Adrenal gland (tissue), 12 donors: ENCODE data around the gene APLF. TPM values are rescaled to one million over a fixed set of nuclear protein-coding genes. Genes with fewer than 3 reads are reported as not detected.

Experiments used
- DNase-seq, 7 donors: peaks; one replicate each; pipeline ENCODE4 v3.0.0-alpha.2; 2019 to 2020
- H3K27ac ChIP-seq, 5 donors: fragments of 200-600 bp; sonication (generic) in 4 of 5; 1 replicate in 3 of 5; 2 replicates in 2 of 5; pipeline versions ENCODE4 v1.5.1 to v1.8.0; 2016 to 2020; ENCODE audit warnings: mild to moderate bottlenecking in 1 of 5
- H3K27me3 ChIP-seq: fragments of 200-600 bp; 2 replicates; pipeline ENCODE4 v1.8.0; 2021
- H3K36me3 ChIP-seq, 2 donors: fragments of 200-600 bp; replicated peaks in 1 of 2; 1 replicate in 1 of 2; 2 replicates in 1 of 2; pipeline versions ENCODE4 v1.5.1 to v1.8.0; 2018 to 2022
- H3K4me1 ChIP-seq, 2 donors: fragments of 200-600 bp; replicated peaks in 1 of 2; 1 replicate in 1 of 2; 2 replicates in 1 of 2; pipeline versions ENCODE4 v1.5.1 to v1.8.0; 2018 to 2021
- H3K4me3 ChIP-seq, 4 donors: fragments of 200-600 bp; sonication (generic) in 3 of 4; one replicate each; pipeline ENCODE4 v1.5.1; 2016 to 2018
- H3K9me3 ChIP-seq, 3 donors: fragments of 200-600 bp; sonication (generic) in 1 of 3; replicated peaks in 1 of 3; 1 replicate in 2 of 3; 2 replicates in 1 of 3; pipeline versions ENCODE4 v1.5.1 to v1.8.0; 2016 to 2021
- CTCF ChIP-seq, 6 experiments: fragments of 450-650 bp in 4 of 6; fragments of 200-600 bp in 2 of 6; sonication (generic) in 1 of 6; IDR thresholded peaks; 1 replicate in 5 of 6; 2 replicates in 1 of 6; pipeline versions ENCODE4 v1.5.1 to v1.8.0; 2016 to 2021; ENCODE audit warnings: antibody characterized with exemption in 6 of 6, mild to moderate bottlenecking in 2 of 6, moderate library complexity in 1 of 6
- POLR2A ChIP-seq, 2 donors: fragments of 450-650 bp; IDR thresholded peaks; one replicate each; pipeline ENCODE4 v1.6.1; 2017; ENCODE audit warnings: antibody characterized with exemption in 2 of 2, mild to moderate bottlenecking in 2 of 2, moderate library complexity in 1 of 2
- WGBS, 4 donors: extraction: QIAGEN DNeasy Blood & Tissue Kit in 2 of 4; methylation state at CpG; one replicate each; pipeline versions ENCODE4 v1.1.5 to v1.1.7; 2013 to 2017; 5-methylcytosine and 5-hydroxymethylcytosine counted together
- intact Hi-C, 2 donors: fragments of 100-400 bp; cut with DNase I; formaldehyde crosslinking; loops; one replicate each; pipeline versions ENCODE4 v1.14.1 to v1.15.0; 2022 to 2023
- polyA plus RNA-seq, 3 donors: library from polyadenylated mRNA; stranded (reverse); fragments of 200-250 nt in 2 of 3; fragments of 350-450 nt in 1 of 3; fragmentation: Illumina TruSeq in 1 of 3; extraction: RNeasy Lipid Tissue Mini Kit (QIAGEN cat#74804) in 1 of 3; gene quantifications; one replicate each; pipeline ENCODE4 v1.2.3, GENCODE V29; 2013 to 2014
- total RNA-seq, 9 donors: library from RNA; depleted of rRNA in 4 of 9; stranded (reverse); fragments of >200 nt in 4 of 9; fragments of 120-200 nt in 1 of 9; fragmentation: NEBNext Ultra II Directional in 1 of 9; extraction: Animal tissue kit (Norgen Biotek cat#: 25700) in 1 of 9; gene quantifications; one replicate each; pipeline versions ENCODE4 v1.1.0 to v1.2.4, GENCODE V29; 2013 to 2023
- donor health status: healthy with polysubstance abuse.
- donor health status: Bipolar disorder and iron deficiency.
- donor health status: DM: yes; HTN: yes; CAD: no.
- donor health status: DM: no; HTN: no; CAD: no.
- donor health status: DM: no; HTN: no; CAD: no.
- donor health status: DM: yes; HTN: yes; CAD: no.

Gene APLF
- total and polyA plus RNA-seq, 12 donors, result 1.1 to 6.8 (median 3.6) TPM

- TF ChIP-seq POLR2A (IDR thresholded peaks at IDR 0.05) (no peak), CTCF (IDR thresholded peaks at IDR 0.05) (no peak)
- no peaks in the 10 kb centered on the region for H3K4me1 ChIP-seq
- no peak for DNase-seq
- no peaks in the 10 kb centered on the region for H3K9me3 ChIP-seq
- WGBS, 4 donors, result 78 to 89% (median 80%) methylated on average over 2 of the region's 2 CpGs
- H3K27me3 ChIP-seq, result no peaks in the 10 kb centered on the region
- no peak overlapping the region for H3K4me3 ChIP-seq
- intact Hi-C loops, result no loop called here
- H3K36me3 ChIP-seq, result no peaks in the 10 kb centered on the region
- H3K27ac ChIP-seq, result no peak overlapping the region
Measured at GRCh38 chr2:68588589-68588988, 121.2 kb downstream of the APLF start.

- WGBS, 4 donors, result 70 to 94% (median 84%) methylated on average over 1 of the region's 1 CpG
- TF ChIP-seq CTCF (IDR thresholded peaks at IDR 0.05) (no peak), POLR2A (IDR thresholded peaks at IDR 0.05) (no peak)
- intact Hi-C loops, result loop anchor here in 1 of 2 donors (10.0 kb wide), 1 partner anchor 105 kb away; no protein-coding TSS in a partner anchor
Measured at GRCh38 chr2:68589963-68590362, 122.6 kb downstream of the APLF start.

GRCh38 chr2:68590702-68591101 is 123.3 kb downstream of the APLF start:
- WGBS, 4 donors, result 51 to 65% (median 56%) methylated on average over 1 of the region's 1 CpG

More at GRCh38 chr2:68589963-68590362, 122.6 kb downstream of the APLF start:
- no peaks in the 10 kb centered on the region for H3K27me3 ChIP-seq
- no peak for DNase-seq
- peaks cover 0 to 6% of the 10 kb centered on the region in 2 donors for H3K4me1 ChIP-seq
- no peak overlapping the region for H3K4me3 ChIP-seq
- H3K36me3 ChIP-seq, result no peaks in the 10 kb centered on the region
- no peak overlapping the region for H3K27ac ChIP-seq
- no peaks in the 10 kb centered on the region for H3K9me3 ChIP-seq

GRCh38 chr2:68591225-68591624 is 123.8 kb downstream of the APLF start:
- Histone ChIP-seq H3K27ac (no peak overlapping the region), H3K36me3 (no peaks in the 10 kb centered on the region), H3K9me3 (no peaks in the 10 kb centered on the region), H3K4me3 (no peak overlapping the region), H3K4me1 (peaks cover 0 to 7% of the 10 kb centered on the region in 2 donors), H3K27me3 (no peaks in the 10 kb centered on the region)
- no peak for TF ChIP-seq POLR2A (IDR thresholded peaks at IDR 0.05)
- no peak for TF ChIP-seq CTCF (IDR thresholded peaks at IDR 0.05)
- no peak for DNase-seq
- intact Hi-C loops, result loop anchor here in 1 of 2 donors (10.0 kb wide), 1 partner anchor 106 kb away; no protein-coding TSS in a partner anchor
- WGBS, 4 donors, result 91 to 92% (median 91%) methylated on average over 4 of the region's 4 CpGs

More at GRCh38 chr2:68590702-68591101, 123.3 kb downstream of the APLF start:
- Histone ChIP-seq H3K27me3 (no peaks in the 10 kb centered on the region), H3K4me3 (no peak overlapping the region), H3K4me1 (peaks cover 0 to 7% of the 10 kb centered on the region in 2 donors), H3K27ac (no peak overlapping the region), H3K9me3 (no peaks in the 10 kb centered on the region), H3K36me3 (no peaks in the 10 kb centered on the region)
- intact Hi-C loops, result loop anchor here in 1 of 2 donors (10.0 kb wide), 1 partner anchor 106 kb away; no protein-coding TSS in a partner anchor
- TF ChIP-seq POLR2A (IDR thresholded peaks at IDR 0.05) (no peak), CTCF (IDR thresholded peaks at IDR 0.05) (no peak)
- DNase-seq, result no peak
